ENCODE data around the gene ADCY5. TPM values are rescaled to one million over a fixed set of nuclear protein-coding genes. Genes with fewer than 3 reads are reported as not detected.
A peak's percentile ranks its signal among the peaks of the same experiment; 100 is the strongest.

ADCY5 gene
- total and polyA plus RNA-seq, 5 donors from 2014 or later: 0.08 to 0.15 TPM; not detected in 3

- Mint-ChIP-seq H3K36me3 (no peaks in the 10 kb centered on the region), H3K27me3 (peaks cover 4% of the 10 kb centered on the region), H3K4me3 (no peak overlapping the region), H3K27ac (peak overlapping the region in 1 of 3 donors; percentile 71), H3K4me1 (no peaks in the 10 kb centered on the region), H3K9me3 (peaks cover 0 to 2% (median 0%) of the 10 kb centered on the region in 7 donors)
- H3K36me3 ChIP-seq (ENCODE audit: control insufficient read depth, insufficient read depth, low read length): no peaks in the 10 kb centered on the region
- no peak for DNase-seq
- no peaks in the 10 kb centered on the region for H3K27me3 ChIP-seq (ENCODE audit: control insufficient read depth, insufficient read depth, low read length)
- H3K9me3 ChIP-seq (ENCODE audit: control insufficient read depth in 2 of 2, low read length in 2 of 2): no peaks in the 10 kb centered on the region
- H3K27ac ChIP-seq (ENCODE audit: insufficient read depth, low read length, poor library complexity, severe bottlenecking): no peak overlapping the region
- H3K4me1 ChIP-seq (ENCODE audit: control insufficient read depth, insufficient read depth, low read length, poor library complexity, severe bottlenecking): no peaks in the 10 kb centered on the region
- ATAC-seq (ENCODE audit: low read depth in 2 of 2): no peak
- no peak overlapping the region for H3K4me3 ChIP-seq (ENCODE audit: low read depth, low read length)
Observed at GRCh38 chr3:123296836-123297626, 151.9 kb downstream of the ADCY5 start.

GRCh38 chr3:123296261-123296660, 152.6 kb downstream of the ADCY5 start:
- ATAC-seq (ENCODE audit: low read depth in 2 of 2) (no peak), DNase-seq (no peak)
- Histone ChIP-seq H3K36me3 (ENCODE audit: control insufficient read depth, insufficient read depth, low read length) (no peaks in the 10 kb centered on the region), H3K9me3 (ENCODE audit: control insufficient read depth in 2 of 2, low read length in 2 of 2) (no peaks in the 10 kb centered on the region), H3K27me3 (ENCODE audit: control insufficient read depth, insufficient read depth, low read length) (no peaks in the 10 kb centered on the region), H3K27ac (ENCODE audit: insufficient read depth, low read length, poor library complexity, severe bottlenecking) (no peak overlapping the region), H3K4me1 (ENCODE audit: control insufficient read depth, insufficient read depth, low read length, poor library complexity, severe bottlenecking) (no peaks in the 10 kb centered on the region), H3K4me3 (ENCODE audit: low read depth, low read length) (no peak overlapping the region)
- H3K9me3 Mint-ChIP-seq: peaks cover 0 to 2% (median 0%) of the 10 kb centered on the region in 7 donors
- H3K27ac Mint-ChIP-seq: no peak overlapping the region
- H3K4me1 Mint-ChIP-seq: no peaks in the 10 kb centered on the region
- no peaks in the 10 kb centered on the region for H3K36me3 Mint-ChIP-seq
- peaks cover 4% of the 10 kb centered on the region for H3K27me3 Mint-ChIP-seq
- H3K4me3 Mint-ChIP-seq: no peak overlapping the region

DNA sequence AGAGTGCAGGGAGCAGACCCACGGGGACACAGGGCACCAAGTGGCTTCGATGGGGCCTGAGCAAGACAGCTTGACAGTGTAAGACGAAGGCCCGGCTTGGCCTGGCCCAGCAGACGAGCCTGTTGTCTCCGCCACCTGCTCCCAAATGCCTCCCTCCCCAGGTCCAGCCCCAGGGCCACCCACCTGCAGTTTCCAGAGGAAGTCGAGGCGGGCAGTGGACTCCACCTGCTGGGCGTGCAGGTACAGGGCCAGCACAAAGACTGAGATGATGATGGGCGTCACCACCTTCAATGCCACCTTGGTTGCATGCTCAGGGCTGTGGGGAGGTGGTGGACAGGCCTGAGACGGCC, 153.0 kb downstream of the ADCY5 start:
- no peak for ATAC-seq (ENCODE audit: low read depth in 2 of 2)

GRCh38 chr3:123295171-123295900, 153.6 kb downstream of the ADCY5 start:
- H3K27ac Mint-ChIP-seq: no peak overlapping the region
- no peaks in the 10 kb centered on the region for H3K27me3 ChIP-seq (ENCODE audit: control insufficient read depth, insufficient read depth, low read length)
- no peaks in the 10 kb centered on the region for H3K4me1 Mint-ChIP-seq
- H3K4me3 ChIP-seq (ENCODE audit: low read depth, low read length): no peak overlapping the region
- ATAC-seq (ENCODE audit: low read depth in 2 of 2) (peak in 1 of 2 donors; percentile 25), DNase-seq (no peak)
- no peaks in the 10 kb centered on the region for H3K4me1 ChIP-seq (ENCODE audit: control insufficient read depth, insufficient read depth, low read length, poor library complexity, severe bottlenecking)
- peaks cover 4% of the 10 kb centered on the region for H3K27me3 Mint-ChIP-seq
- no peaks in the 10 kb centered on the region for H3K36me3 Mint-ChIP-seq
- H3K27ac ChIP-seq (ENCODE audit: insufficient read depth, low read length, poor library complexity, severe bottlenecking): no peak overlapping the region
- no peaks in the 10 kb centered on the region for H3K36me3 ChIP-seq (ENCODE audit: control insufficient read depth, insufficient read depth, low read length)
- H3K4me3 Mint-ChIP-seq: no peak overlapping the region
- H3K9me3 ChIP-seq (ENCODE audit: control insufficient read depth in 2 of 2, low read length in 2 of 2): no peaks in the 10 kb centered on the region
- peaks cover 0 to 2% (median 0%) of the 10 kb centered on the region in 7 donors for H3K9me3 Mint-ChIP-seq

More for the DNA sequence above, 153.0 kb downstream of the ADCY5 start:
- no peak overlapping the region for H3K4me3 Mint-ChIP-seq
- no peaks in the 10 kb centered on the region for H3K36me3 Mint-ChIP-seq
- H3K36me3 ChIP-seq (ENCODE audit: control insufficient read depth, insufficient read depth, low read length): no peaks in the 10 kb centered on the region
- H3K27ac Mint-ChIP-seq: no peak overlapping the region
- H3K4me1 ChIP-seq (ENCODE audit: control insufficient read depth, insufficient read depth, low read length, poor library complexity, severe bottlenecking): no peaks in the 10 kb centered on the region
- no peaks in the 10 kb centered on the region for H3K9me3 ChIP-seq (ENCODE audit: control insufficient read depth in 2 of 2, low read length in 2 of 2)
- no peak overlapping the region for H3K27ac ChIP-seq (ENCODE audit: insufficient read depth, low read length, poor library complexity, severe bottlenecking)
- peaks cover 0 to 2% (median 0%) of the 10 kb centered on the region in 7 donors for H3K9me3 Mint-ChIP-seq
- no peak for DNase-seq
- H3K27me3 Mint-ChIP-seq: peaks cover 4% of the 10 kb centered on the region
- H3K27me3 ChIP-seq (ENCODE audit: control insufficient read depth, insufficient read depth, low read length): no peaks in the 10 kb centered on the region
- H3K4me1 Mint-ChIP-seq: no peaks in the 10 kb centered on the region
- no peak overlapping the region for H3K4me3 ChIP-seq (ENCODE audit: low read depth, low read length)

GRCh38 chr3:123294296-123294938, 154.5 kb downstream of the ADCY5 start:
- no peaks in the 10 kb centered on the region for H3K4me1 ChIP-seq (ENCODE audit: control insufficient read depth, insufficient read depth, low read length, poor library complexity, severe bottlenecking)
- H3K9me3 ChIP-seq (ENCODE audit: control insufficient read depth in 2 of 2, low read length in 2 of 2): no peaks in the 10 kb centered on the region
- Mint-ChIP-seq H3K27me3 (peaks cover 4% of the 10 kb centered on the region), H3K4me1 (no peaks in the 10 kb centered on the region), H3K4me3 (no peak overlapping the region), H3K36me3 (no peaks in the 10 kb centered on the region), H3K27ac (no peak overlapping the region), H3K9me3 (peaks cover 0 to 2% (median 0%) of the 10 kb centered on the region in 7 donors)
- ATAC-seq (ENCODE audit: low read depth in 2 of 2) (no peak), DNase-seq (no peak)
- H3K4me3 ChIP-seq (ENCODE audit: low read depth, low read length): no peak overlapping the region
- H3K27me3 ChIP-seq (ENCODE audit: control insufficient read depth, insufficient read depth, low read length): no peaks in the 10 kb centered on the region
- no peaks in the 10 kb centered on the region for H3K36me3 ChIP-seq (ENCODE audit: control insufficient read depth, insufficient read depth, low read length)
- no peak overlapping the region for H3K27ac ChIP-seq (ENCODE audit: insufficient read depth, low read length, poor library complexity, severe bottlenecking)

- H3K4me3 ChIP-seq (ENCODE audit: low read depth, low read length): no peak overlapping the region
- ATAC-seq (ENCODE audit: low read depth in 2 of 2) (no peak), DNase-seq (no peak)
- no peak overlapping the region for H3K27ac ChIP-seq (ENCODE audit: insufficient read depth, low read length, poor library complexity, severe bottlenecking)
- H3K27ac Mint-ChIP-seq: no peak overlapping the region
- H3K4me1 ChIP-seq (ENCODE audit: control insufficient read depth, insufficient read depth, low read length, poor library complexity, severe bottlenecking): no peaks in the 10 kb centered on the region
- H3K36me3 Mint-ChIP-seq: no peaks in the 10 kb centered on the region
- H3K4me1 Mint-ChIP-seq: no peaks in the 10 kb centered on the region
- H3K27me3 Mint-ChIP-seq: peaks cover 4% of the 10 kb centered on the region
- H3K4me3 Mint-ChIP-seq: no peak overlapping the region
- no peaks in the 10 kb centered on the region for H3K9me3 ChIP-seq (ENCODE audit: control insufficient read depth in 2 of 2, low read length in 2 of 2)
- no peaks in the 10 kb centered on the region for H3K27me3 ChIP-seq (ENCODE audit: control insufficient read depth, insufficient read depth, low read length)
- peaks cover 0 to 2% (median 0%) of the 10 kb centered on the region in 7 donors for H3K9me3 Mint-ChIP-seq
- no peaks in the 10 kb centered on the region for H3K36me3 ChIP-seq (ENCODE audit: control insufficient read depth, insufficient read depth, low read length)
Observed at GRCh38 chr3:123292321-123293310, 156.3 kb downstream of the ADCY5 start.

DNA sequence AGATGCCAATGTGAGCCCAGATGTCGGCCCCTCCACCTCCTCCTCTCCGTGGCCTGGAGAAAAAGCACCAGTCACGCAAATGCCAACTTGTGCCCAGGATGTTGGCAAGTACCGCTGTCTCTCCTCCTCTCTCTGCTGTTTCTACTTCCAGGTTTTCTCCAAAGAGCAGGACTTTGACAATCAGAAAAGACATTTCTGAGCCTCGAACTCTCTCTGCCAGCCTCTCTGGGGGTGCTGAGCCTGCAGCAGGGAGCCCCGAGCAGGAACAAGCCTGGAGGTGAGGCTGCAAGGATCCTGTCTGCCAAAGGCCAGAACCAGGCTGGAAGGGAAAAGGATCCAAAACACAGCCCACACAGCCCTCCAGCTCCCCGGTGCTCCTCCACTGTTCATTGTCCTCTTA, 157.5 kb downstream of the ADCY5 start:
- Mint-ChIP-seq H3K36me3 (no peaks in the 10 kb centered on the region), H3K27me3 (peaks cover 4% of the 10 kb centered on the region), H3K4me3 (no peak overlapping the region), H3K27ac (no peak overlapping the region), H3K4me1 (peaks cover 0 to 4% (median 0%) of the 10 kb centered on the region in 4 donors), H3K9me3 (peaks cover 0 to 2% (median 0%) of the 10 kb centered on the region in 7 donors)
- DNase-seq (no peak), ATAC-seq (ENCODE audit: low read depth in 2 of 2) (no peak)
- H3K36me3 ChIP-seq (ENCODE audit: control insufficient read depth, insufficient read depth, low read length): no peaks in the 10 kb centered on the region
- no peak overlapping the region for H3K4me3 ChIP-seq (ENCODE audit: low read depth, low read length)
- no peaks in the 10 kb centered on the region for H3K27me3 ChIP-seq (ENCODE audit: control insufficient read depth, insufficient read depth, low read length)
- H3K4me1 ChIP-seq (ENCODE audit: control insufficient read depth, insufficient read depth, low read length, poor library complexity, severe bottlenecking): no peaks in the 10 kb centered on the region
- H3K9me3 ChIP-seq (ENCODE audit: control insufficient read depth in 2 of 2, low read length in 2 of 2): no peaks in the 10 kb centered on the region
- no peak overlapping the region for H3K27ac ChIP-seq (ENCODE audit: insufficient read depth, low read length, poor library complexity, severe bottlenecking)
